Memory B cell (primary cell): Measurements from ENCODE around the gene CDK15.

Experiments used
- ATAC-seq: fragments of 150-1000 bp; cut with Tn5 transposase; 2 replicates; pipeline ENCODE4 v1.10.0; 2021; ENCODE audit warnings: low read depth, mild to moderate bottlenecking, moderate library complexity
- DNase-seq, 2 donors: peaks; one replicate each; pipeline ENCODE4 v3.0.0; 2022; ENCODE audit warnings: low spot score in 2 of 2
- H3K27ac Mint-ChIP-seq: one replicate; pipeline ENCODE4 v1.8.0; 2022; ENCODE audit warnings: mild to moderate bottlenecking, moderate library complexity, mixed read lengths
- H3K27me3 Mint-ChIP-seq: one replicate; pipeline ENCODE4 v1.8.0; 2022; ENCODE audit warnings: mixed read lengths
- H3K36me3 Mint-ChIP-seq: one replicate; pipeline ENCODE4 v1.8.0; 2022; ENCODE audit warnings: mild to moderate bottlenecking, mixed read lengths
- H3K4me1 Mint-ChIP-seq: one replicate; pipeline ENCODE4 v1.8.0; 2022; ENCODE audit warnings: mixed read lengths
- H3K4me3 Mint-ChIP-seq: one replicate; pipeline ENCODE4 v1.8.0; 2022; ENCODE audit warnings: mild to moderate bottlenecking, moderate library complexity, mixed read lengths
- H3K9me3 Mint-ChIP-seq: one replicate; pipeline ENCODE4 v1.8.0; 2022; ENCODE audit warnings: mixed read lengths

CDK15 gene

DNA sequence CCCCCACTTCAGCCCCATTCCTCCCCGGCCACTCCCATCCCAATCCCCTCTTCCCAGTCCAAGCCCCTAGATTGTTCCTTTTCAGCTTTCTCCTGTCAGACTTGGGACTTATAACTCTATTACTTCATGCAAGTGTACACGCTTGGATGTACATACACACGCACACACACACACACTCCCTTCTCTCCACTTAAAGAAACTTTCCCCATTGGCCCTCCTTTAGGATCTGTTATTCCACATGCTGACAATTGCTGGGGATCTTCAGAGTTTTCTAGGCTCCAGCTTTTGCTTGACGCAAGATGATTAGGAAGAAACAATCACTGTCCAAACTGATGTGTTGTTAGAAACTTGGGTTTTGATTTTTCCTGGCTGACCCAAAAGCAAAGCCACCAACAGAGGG is 75.4 kb downstream of the CDK15 start:
- no peak for ATAC-seq
- Mint-ChIP-seq H3K9me3 (no peaks in the 10 kb centered on the region), H3K36me3 (no peaks in the 10 kb centered on the region), H3K4me3 (peak overlapping the region; percentile 61), H3K4me1 (peaks cover 10% of the 10 kb centered on the region), H3K27me3 (peaks cover 32% of the 10 kb centered on the region), H3K27ac (no peak overlapping the region)
- DNase-seq: no peak

DNA sequence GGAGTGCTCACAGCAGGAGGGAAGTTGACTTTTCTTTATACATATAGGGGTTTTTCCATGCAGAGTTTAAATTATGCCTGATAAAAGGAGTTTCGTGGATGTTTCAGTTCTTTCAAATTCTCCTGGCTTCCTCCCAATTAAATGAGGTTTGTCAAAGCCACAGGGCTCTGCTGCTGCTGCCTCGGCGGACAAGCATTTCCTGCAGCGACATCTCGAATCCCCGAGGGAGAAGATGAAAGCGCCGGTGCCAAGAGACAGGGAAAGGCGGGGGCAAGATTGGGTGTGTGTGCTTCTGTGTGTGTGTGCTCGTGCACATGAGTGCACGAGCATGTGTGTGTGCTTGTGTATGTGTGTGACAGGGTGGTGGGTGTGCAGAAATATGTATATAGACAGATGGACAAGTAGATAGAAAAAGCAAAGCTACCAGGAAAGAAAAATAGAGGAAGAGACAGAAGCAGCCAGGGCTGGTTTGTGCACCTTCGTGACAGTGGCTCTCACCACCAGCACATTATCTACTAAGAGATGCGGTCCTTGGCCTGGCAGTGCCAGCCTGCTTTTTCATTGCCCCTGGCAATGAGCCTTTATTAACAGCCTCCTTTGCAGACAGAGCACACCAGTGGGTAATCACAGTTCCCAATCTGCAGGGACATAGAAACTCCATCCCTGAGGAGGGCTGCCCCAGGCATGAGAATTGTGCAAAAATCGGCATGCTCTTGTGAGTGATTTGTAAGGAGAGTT is 76.2 kb downstream of the CDK15 start:
- Mint-ChIP-seq H3K4me1 (peaks cover 10% of the 10 kb centered on the region), H3K4me3 (peak overlapping the region; percentile 61), H3K27ac (no peak overlapping the region), H3K9me3 (no peaks in the 10 kb centered on the region), H3K27me3 (peaks cover 33% of the 10 kb centered on the region), H3K36me3 (no peaks in the 10 kb centered on the region)
- DNase-seq (peak in 1 of 2 donors; percentile 16), ATAC-seq (peak; percentile 86)

DNA sequence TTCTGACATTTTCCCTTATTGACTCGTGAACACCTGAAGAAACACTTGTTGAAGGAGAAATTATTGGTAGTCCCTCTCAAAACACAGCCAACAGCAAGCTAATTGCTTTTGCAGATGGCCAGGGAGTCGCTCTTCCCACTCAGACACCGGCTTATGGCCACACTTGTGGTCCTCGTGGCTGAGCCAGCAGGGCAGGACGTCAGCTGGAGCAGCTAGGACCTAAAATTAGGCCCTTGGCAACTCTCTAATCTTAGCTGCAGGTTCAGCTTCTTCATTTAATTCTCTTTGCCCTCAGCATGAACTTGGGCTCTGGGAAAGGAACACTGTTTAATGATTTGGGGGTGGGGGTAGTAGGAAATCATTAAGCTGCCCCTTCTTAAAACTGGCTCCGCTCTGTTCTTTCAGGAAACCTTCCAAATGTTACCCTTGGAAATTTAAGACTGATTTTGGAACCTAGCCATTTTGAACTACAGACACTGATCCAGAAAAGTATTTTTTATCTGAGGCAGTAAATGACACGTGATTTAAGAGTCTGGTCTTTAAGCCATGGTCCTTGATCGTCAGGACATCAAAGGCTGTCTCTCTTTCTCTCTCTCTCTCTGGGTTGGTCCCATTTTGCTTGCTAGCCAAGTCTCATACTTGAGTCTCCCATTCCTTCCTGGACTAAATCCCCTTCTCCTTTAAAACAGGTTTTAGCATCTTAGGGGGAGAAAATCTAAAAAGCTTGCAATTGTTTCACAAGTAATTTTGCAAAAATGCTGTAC is 77.5 kb downstream of the CDK15 start:
- peaks cover 10% of the 10 kb centered on the region for H3K4me1 Mint-ChIP-seq
- no peak for ATAC-seq
- peaks cover 35% of the 10 kb centered on the region for H3K27me3 Mint-ChIP-seq
- no peak overlapping the region for H3K4me3 Mint-ChIP-seq
- H3K36me3 Mint-ChIP-seq: no peaks in the 10 kb centered on the region
- DNase-seq: no peak
- no peaks in the 10 kb centered on the region for H3K9me3 Mint-ChIP-seq
- H3K27ac Mint-ChIP-seq: no peak overlapping the region

GRCh38 chr2:201886504-201886903 is 80.2 kb downstream of the CDK15 start:
- peaks cover 28% of the 10 kb centered on the region for H3K27me3 Mint-ChIP-seq

DNA sequence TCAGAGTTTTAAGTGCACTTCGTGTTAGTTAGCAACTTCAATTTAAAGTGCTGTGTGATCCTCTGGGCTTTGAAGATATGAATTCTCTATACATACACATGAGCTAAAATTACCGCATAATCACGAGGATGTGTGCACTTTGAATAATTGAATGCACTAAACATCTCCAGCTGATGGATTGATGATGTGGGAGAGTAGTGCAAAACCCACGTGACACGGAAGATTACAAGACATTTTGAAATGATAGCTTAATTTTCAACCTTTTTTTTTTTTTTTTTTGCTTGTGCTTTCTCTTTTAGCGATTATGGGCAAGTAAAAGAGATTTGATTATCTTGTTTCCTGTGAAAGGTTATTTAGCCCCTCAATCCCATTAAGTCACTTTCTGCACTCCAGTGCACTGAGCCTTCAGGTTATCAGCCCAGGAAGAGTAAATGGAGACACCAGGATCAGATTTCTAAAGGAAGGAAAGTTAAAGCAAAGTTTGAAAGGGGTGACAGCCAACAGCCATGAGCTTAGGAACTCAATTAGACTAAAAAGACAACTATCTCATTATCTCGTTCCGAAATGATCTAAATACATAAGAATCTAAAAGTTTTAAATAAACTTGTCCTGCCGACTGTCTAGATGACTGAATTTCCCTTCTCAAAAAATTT is 81.6 kb downstream of the CDK15 start:
- Mint-ChIP-seq H3K4me1 (no peaks in the 10 kb centered on the region), H3K27ac (no peak overlapping the region), H3K4me3 (no peak overlapping the region), H3K36me3 (no peaks in the 10 kb centered on the region), H3K27me3 (peaks cover 20% of the 10 kb centered on the region), H3K9me3 (no peaks in the 10 kb centered on the region)
- ATAC-seq (no peak), DNase-seq (no peak)

More at GRCh38 chr2:201886504-201886903, 80.2 kb downstream of the CDK15 start:
- no peaks in the 10 kb centered on the region for H3K9me3 Mint-ChIP-seq
- DNase-seq: no peak
- H3K4me1 Mint-ChIP-seq: peaks cover 10% of the 10 kb centered on the region
- no peak for ATAC-seq
- no peak overlapping the region for H3K27ac Mint-ChIP-seq
- no peaks in the 10 kb centered on the region for H3K36me3 Mint-ChIP-seq
- no peak overlapping the region for H3K4me3 Mint-ChIP-seq

DNA sequence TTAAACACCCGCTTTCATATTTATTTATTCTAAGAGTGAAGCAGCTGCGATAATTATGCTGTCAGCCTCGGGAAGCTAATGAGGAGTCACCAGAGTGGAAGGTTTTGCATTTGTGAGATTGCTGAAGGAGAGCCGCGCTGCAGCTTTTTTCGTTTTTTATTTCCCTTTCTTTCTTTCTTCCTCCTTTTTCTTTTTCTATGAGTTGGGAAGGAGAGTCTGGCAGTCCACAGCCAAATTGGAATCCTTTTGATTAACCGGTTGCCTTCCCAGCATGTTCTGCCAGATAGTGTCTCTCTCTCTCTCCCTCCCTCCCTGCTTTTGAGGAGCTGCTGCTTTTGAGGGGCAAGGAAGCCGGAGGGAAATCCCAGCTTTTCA is 82.1 kb downstream of the CDK15 start:
- Mint-ChIP-seq H3K9me3 (no peaks in the 10 kb centered on the region), H3K27me3 (peaks cover 20% of the 10 kb centered on the region), H3K36me3 (no peaks in the 10 kb centered on the region), H3K27ac (no peak overlapping the region), H3K4me1 (no peaks in the 10 kb centered on the region), H3K4me3 (no peak overlapping the region)
- ATAC-seq (no peak), DNase-seq (no peak)

GRCh38 chr2:201890453-201890852 is 84.1 kb downstream of the CDK15 start:
- H3K27ac Mint-ChIP-seq: no peak overlapping the region
- DNase-seq (no peak), ATAC-seq (no peak)
- no peaks in the 10 kb centered on the region for H3K36me3 Mint-ChIP-seq
- no peak overlapping the region for H3K4me3 Mint-ChIP-seq
- no peaks in the 10 kb centered on the region for H3K4me1 Mint-ChIP-seq
- no peaks in the 10 kb centered on the region for H3K9me3 Mint-ChIP-seq
- peaks cover 10% of the 10 kb centered on the region for H3K27me3 Mint-ChIP-seq

GRCh38 chr2:201891676-201892075 is 85.3 kb downstream of the CDK15 start:
- H3K9me3 Mint-ChIP-seq: no peaks in the 10 kb centered on the region
- H3K27ac Mint-ChIP-seq: no peak overlapping the region
- ATAC-seq: no peak
- DNase-seq: no peak
- no peak overlapping the region for H3K4me3 Mint-ChIP-seq
- H3K27me3 Mint-ChIP-seq: peaks cover 11% of the 10 kb centered on the region
- H3K36me3 Mint-ChIP-seq: no peaks in the 10 kb centered on the region
- H3K4me1 Mint-ChIP-seq: no peaks in the 10 kb centered on the region

- H3K4me1 Mint-ChIP-seq: no peaks in the 10 kb centered on the region
- no peak for DNase-seq
- no peaks in the 10 kb centered on the region for H3K36me3 Mint-ChIP-seq
- no peak overlapping the region for H3K27ac Mint-ChIP-seq
- no peak for ATAC-seq
- H3K9me3 Mint-ChIP-seq: no peaks in the 10 kb centered on the region
- H3K4me3 Mint-ChIP-seq: no peak overlapping the region
- H3K27me3 Mint-ChIP-seq: peaks cover 10% of the 10 kb centered on the region
These were observed 86.2 kb downstream of the CDK15 start for GRCh38 chr2:201892516-201892915.

- Mint-ChIP-seq H3K4me1 (peaks cover 13% of the 10 kb centered on the region), H3K27ac (no peak overlapping the region), H3K36me3 (no peaks in the 10 kb centered on the region), H3K4me3 (no peak overlapping the region), H3K27me3 (peaks cover 14% of the 10 kb centered on the region), H3K9me3 (no peaks in the 10 kb centered on the region)
- peak in 1 of 2 donors; percentile 8 for DNase-seq
- peak; percentile 85 for ATAC-seq
These were observed 94.0 kb downstream of the CDK15 start for GRCh38 chr2:201900362-201900761.

GRCh38 chr2:201901786-201902185 is 95.4 kb downstream of the CDK15 start:
- Mint-ChIP-seq H3K4me1 (peaks cover 13% of the 10 kb centered on the region), H3K36me3 (no peaks in the 10 kb centered on the region), H3K27ac (no peak overlapping the region), H3K9me3 (no peaks in the 10 kb centered on the region), H3K27me3 (peaks cover 14% of the 10 kb centered on the region), H3K4me3 (no peak overlapping the region)
- no peak for ATAC-seq
- DNase-seq: no peak

GRCh38 chr2:201904538-201905420 is 98.4 kb downstream of the CDK15 start:
- Mint-ChIP-seq H3K4me3 (no peak overlapping the region), H3K9me3 (no peaks in the 10 kb centered on the region), H3K4me1 (peaks cover 13% of the 10 kb centered on the region), H3K27ac (no peak overlapping the region), H3K27me3 (peaks cover 7% of the 10 kb centered on the region), H3K36me3 (no peaks in the 10 kb centered on the region)
- peak; percentile 84 for ATAC-seq
- DNase-seq: peak in 1 of 2 donors; percentile 6

DNA sequence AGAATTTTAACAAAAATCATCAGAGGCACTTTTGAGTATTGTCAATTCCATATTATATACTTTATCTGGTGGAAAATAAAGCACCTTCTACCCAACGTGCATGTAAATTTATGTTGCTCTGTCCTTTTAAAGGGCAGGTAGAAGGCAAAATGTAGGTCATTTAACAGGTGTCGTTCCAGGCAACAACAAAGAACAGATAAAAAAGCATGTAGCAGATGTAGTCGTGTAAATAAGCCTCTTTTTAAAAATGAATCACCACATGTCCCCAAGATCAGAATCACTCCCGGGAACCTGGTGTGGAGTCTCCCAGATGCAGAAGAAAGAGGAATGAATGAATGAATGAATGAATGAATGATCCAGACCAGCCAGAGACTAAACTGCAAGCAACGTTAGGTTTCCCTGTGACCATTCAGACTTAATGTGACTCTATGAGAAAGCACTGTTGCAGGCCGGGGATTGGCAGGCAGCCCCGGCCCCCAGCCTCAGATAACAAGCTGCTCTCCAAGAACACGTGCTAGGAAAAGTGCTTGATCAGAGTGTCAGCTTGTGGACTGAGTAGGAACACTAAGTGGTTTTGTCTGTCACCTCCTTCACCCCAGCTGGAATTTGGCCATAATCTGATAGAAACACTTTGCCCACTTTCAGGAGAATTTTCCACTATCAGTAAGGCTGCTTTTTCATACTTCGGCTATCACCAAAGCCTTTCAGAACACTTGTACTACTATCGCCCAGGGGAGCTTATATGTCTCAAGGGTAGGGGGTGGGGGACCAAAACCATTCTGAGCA is 100.6 kb downstream of the CDK15 start:
- Mint-ChIP-seq H3K36me3 (no peaks in the 10 kb centered on the region), H3K9me3 (no peaks in the 10 kb centered on the region), H3K27ac (no peak overlapping the region), H3K27me3 (peaks cover 5% of the 10 kb centered on the region), H3K4me1 (peaks cover 12% of the 10 kb centered on the region), H3K4me3 (no peak overlapping the region)
- DNase-seq (no peak), ATAC-seq (no peak)
